Lower leg skin (tissue), 4 donors: ENCODE data around the gene PDXK. TPM values are rescaled to one million over a fixed set of nuclear protein-coding genes. Genes with fewer than 3 reads are reported as not detected.

Experiments
- DNase-seq, 2 donors: peaks; one replicate each; pipeline ENCODE4 v3.0.0-alpha.2; 2019; ENCODE audit warnings: low spot score in 2 of 2
- H3K4me3 ChIP-seq: fragments of 200-600 bp; sonication (generic); 2 replicates; pipeline ENCODE4 v1.5.1; 2017; ENCODE audit warnings: mild to moderate bottlenecking, low read depth; ENCODE audit not compliant: poor library complexity, severe bottlenecking
- POLR2A ChIP-seq, 2 donors: fragments of 450-650 bp; IDR thresholded peaks; one replicate each; pipeline ENCODE4 v1.6.1; 2016 to 2017; ENCODE audit warnings: antibody characterized with exemption in 2 of 2, mild to moderate bottlenecking in 1 of 2, moderate library complexity in 1 of 2
- WGBS, 2 donors: methylation state at CpG; one replicate each; pipeline ENCODE4 v1.1.5; 2018; 5-methylcytosine and 5-hydroxymethylcytosine counted together
- intact Hi-C: fragments of 100-400 bp; cut with DNase I; formaldehyde crosslinking; loops from one replicate; pipeline ENCODE4 v1.15.0; 2023; ENCODE audit warnings: low total_unique reads
- total RNA-seq, 4 donors: library from RNA; depleted of rRNA; stranded (reverse); fragments of >200 nt; gene quantifications; one replicate each; pipeline ENCODE4 v1.1.0, GENCODE V29; 2016
- TF ChIP-seq, protein P1 (sequence below), 3 donors: fragments of 450-650 bp; IDR thresholded peaks; one replicate each; pipeline ENCODE4 v1.5.1; 2016; ENCODE audit warnings: antibody characterized with exemption in 3 of 3, mild to moderate bottlenecking in 3 of 3, moderate library complexity in 2 of 3

Gene PDXK
- total RNA-seq, 4 donors from 2014 or later, result 19.5 to 55.6 (median 42.1) TPM

DNA sequence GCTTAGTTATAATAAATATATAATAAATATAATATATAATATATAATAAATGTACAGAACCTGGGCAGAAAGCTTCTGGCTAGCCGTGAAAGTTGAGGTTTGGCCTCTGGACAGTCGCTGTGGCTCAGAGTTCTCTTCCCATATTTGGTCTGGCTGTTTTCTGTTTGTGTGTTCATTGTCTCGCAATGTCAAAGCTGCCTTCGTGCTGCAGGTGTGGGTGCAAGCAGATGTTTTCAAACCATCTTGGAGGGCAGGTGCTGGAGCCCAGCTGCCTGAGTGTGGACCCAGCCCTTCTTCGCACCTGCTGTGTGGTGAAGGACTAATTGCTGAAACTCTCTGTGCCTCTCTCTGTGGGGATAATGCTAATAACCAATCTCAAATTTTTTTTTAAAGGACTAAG is 60.7 kb downstream of the PDXK start:
- TF ChIP-seq, protein P1, sequence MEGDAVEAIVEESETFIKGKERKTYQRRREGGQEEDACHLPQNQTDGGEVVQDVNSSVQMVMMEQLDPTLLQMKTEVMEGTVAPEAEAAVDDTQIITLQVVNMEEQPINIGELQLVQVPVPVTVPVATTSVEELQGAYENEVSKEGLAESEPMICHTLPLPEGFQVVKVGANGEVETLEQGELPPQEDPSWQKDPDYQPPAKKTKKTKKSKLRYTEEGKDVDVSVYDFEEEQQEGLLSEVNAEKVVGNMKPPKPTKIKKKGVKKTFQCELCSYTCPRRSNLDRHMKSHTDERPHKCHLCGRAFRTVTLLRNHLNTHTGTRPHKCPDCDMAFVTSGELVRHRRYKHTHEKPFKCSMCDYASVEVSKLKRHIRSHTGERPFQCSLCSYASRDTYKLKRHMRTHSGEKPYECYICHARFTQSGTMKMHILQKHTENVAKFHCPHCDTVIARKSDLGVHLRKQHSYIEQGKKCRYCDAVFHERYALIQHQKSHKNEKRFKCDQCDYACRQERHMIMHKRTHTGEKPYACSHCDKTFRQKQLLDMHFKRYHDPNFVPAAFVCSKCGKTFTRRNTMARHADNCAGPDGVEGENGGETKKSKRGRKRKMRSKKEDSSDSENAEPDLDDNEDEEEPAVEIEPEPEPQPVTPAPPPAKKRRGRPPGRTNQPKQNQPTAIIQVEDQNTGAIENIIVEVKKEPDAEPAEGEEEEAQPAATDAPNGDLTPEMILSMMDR (IDR thresholded peaks at IDR 0.05), result no peak
- no peak for TF ChIP-seq POLR2A (IDR thresholded peaks at IDR 0.05)
- no peak overlapping the region for H3K4me3 ChIP-seq
- DNase-seq, result no peak
- intact Hi-C loops, result loop anchor here (10.0 kb wide), 1 partner anchor 115 kb away; no protein-coding TSS in a partner anchor
- 78 to 86% methylated on average over 5 of the region's 5 CpGs for WGBS, 2 donors

DNA sequence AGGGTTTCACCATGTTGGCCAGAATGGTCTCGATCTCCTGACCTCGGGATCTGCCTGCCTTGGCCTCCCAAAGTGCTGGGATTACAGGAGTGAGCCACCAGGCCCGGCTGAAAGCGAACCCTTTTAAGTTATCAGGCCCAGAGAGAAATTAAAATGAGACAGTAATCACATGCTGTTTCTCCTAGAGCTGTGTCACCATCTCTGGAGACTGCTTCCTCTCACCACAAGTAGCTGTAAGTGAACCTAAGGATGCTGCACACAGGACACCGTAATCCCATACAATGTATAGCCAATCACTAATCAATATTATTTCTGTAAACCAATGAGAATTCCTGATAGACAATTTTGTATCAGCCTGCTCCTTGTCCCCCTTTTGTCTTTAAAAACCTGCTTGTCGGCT is 62.9 kb downstream of the PDXK start:
- WGBS, 2 donors, result 77 to 94% methylated on average over 6 of the region's 6 CpGs
- intact Hi-C loops, result loop anchor here (10.0 kb wide), 1 partner anchor 117 kb away; no protein-coding TSS in a partner anchor
- H3K4me3 ChIP-seq, result no peak overlapping the region
- TF ChIP-seq POLR2A (IDR thresholded peaks at IDR 0.05), result no peak
- TF ChIP-seq, protein P1 (IDR thresholded peaks at IDR 0.05), result no peak
- DNase-seq, result no peak

DNA sequence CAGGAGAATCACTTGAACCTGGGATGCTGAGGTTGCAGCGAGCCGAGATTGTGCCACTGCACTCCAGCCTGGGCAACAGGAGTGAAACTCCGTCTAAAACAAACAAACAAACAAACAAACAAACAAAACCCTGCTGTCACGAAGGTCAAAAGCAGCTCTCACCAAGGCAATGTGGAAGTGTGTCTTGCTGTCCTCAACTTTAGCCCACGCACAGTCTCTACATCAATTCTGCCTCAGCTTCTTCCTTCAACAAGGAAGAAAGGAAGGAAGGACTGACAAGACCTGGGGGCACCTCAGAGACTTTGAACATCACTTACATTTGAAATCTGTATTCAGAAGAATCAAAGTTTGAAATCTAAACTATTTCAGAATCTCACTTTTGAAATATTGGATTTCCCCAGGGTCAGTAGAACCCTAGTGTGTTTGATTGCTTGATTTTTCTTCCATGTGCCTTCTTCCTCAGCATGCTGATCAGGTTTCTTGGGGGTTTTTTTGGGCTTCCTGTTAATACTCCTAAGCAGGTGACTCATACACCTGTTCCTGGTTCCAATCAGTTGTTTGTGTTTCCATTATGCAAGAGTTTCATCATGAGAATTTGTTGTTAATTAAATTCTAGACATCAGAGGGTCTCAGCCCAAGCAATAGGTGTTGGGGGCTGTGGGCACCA is 63.6 kb downstream of the PDXK start:
- TF ChIP-seq, protein P1 (IDR thresholded peaks at IDR 0.05), result no peak
- no peak overlapping the region for H3K4me3 ChIP-seq
- 74 to 79% methylated on average over 5 of the region's 5 CpGs for WGBS, 2 donors
- intact Hi-C loops, result loop anchor here (10.0 kb wide), 1 partner anchor 118 kb away; no protein-coding TSS in a partner anchor
- no peak for DNase-seq

DNA sequence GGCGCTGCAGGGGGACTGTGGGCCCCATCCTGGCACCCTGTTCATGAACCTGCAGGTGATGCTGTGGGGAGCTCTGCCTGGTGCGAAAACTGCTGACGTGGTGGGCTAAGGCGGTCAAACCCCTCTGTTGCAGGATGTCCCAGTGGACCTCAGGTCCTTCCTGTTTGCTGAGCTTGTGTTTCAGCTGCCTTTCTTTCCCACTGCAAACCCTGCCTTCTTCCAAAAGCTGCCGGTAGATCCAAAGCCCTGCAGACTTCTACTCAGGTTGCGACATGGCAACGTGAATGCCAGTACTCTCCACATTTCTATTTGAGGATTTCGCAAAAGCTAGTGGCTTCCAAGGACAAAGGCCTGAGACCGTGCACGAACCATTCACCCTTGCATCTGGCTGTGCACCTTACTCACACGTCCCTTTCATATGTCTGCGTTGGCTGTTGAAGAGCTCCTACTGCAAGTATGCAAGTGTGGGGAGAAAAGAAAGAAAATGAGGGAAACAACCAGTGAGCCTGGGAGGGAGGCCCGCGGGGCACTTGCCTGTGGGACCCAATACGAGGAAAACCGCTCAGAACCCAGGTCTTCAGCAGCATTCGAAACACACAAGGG is 64.3 kb downstream of the PDXK start:
- 75 to 77% methylated on average over 17 of the region's 17 CpGs for WGBS, 2 donors
- TF ChIP-seq, protein P1 (IDR thresholded peaks at IDR 0.05), result no peak
- no peak for TF ChIP-seq POLR2A (IDR thresholded peaks at IDR 0.05)
- no peak overlapping the region for H3K4me3 ChIP-seq
- intact Hi-C loops, result loop anchor here (10.0 kb wide), 1 partner anchor 118 kb away; no protein-coding TSS in a partner anchor
- no peak for DNase-seq

DNA sequence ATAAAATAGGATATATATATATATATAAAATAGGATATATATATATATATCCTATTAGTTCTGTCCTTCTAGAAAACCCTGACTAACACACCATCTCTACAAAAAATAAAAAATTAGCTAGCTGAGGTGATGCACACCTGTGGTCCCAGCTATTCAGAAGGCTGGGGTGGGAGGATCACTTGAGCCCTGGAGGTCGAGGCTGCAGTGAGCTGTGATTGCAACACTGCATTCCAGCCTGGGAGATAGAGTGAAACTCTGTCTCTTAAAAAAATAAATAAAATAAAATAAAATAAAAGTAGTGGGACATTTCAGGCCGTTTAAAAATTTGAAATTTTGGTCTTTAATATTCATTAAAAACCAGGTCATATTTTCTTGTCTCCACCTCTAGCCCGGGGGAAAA is 66.2 kb downstream of the PDXK start:
- no peak for TF ChIP-seq POLR2A (IDR thresholded peaks at IDR 0.05)
- TF ChIP-seq, protein P1 (IDR thresholded peaks at IDR 0.05), result no peak
- 41 to 49% methylated on average over 3 of the region's 3 CpGs for WGBS, 2 donors
- H3K4me3 ChIP-seq, result no peak overlapping the region
- DNase-seq, result no peak
- intact Hi-C loops, result loop anchor here (10.0 kb wide), 1 partner anchor 120 kb away; no protein-coding TSS in a partner anchor
